Uterus (tissue), 2 donors: ENCODE measurements around the gene GOLGA7B.

Experiments
- POLR2A ChIP-seq, 2 donors: fragments of 450-650 bp; IDR thresholded peaks; one replicate each; pipeline ENCODE4 v1.6.1; 2016; ENCODE audit warnings: antibody characterized with exemption in 2 of 2, mild to moderate bottlenecking in 1 of 2, moderate library complexity in 1 of 2
- TF ChIP-seq, protein P1 (sequence below), 4 experiments: fragments of 200-600 bp in 2 of 4; fragments of 450-650 bp in 2 of 4; sonication (generic) in 2 of 4; IDR thresholded peaks; one replicate each; pipeline ENCODE4 v1.5.1; 2016 to 2019; ENCODE audit warnings: antibody characterized with exemption in 4 of 4, mild to moderate bottlenecking in 2 of 4, moderate library complexity in 1 of 4

GRCh38 chr10:97904576-97904975 lies 54.9 kb downstream of the GOLGA7B start:
- TF ChIP-seq, protein P1, sequence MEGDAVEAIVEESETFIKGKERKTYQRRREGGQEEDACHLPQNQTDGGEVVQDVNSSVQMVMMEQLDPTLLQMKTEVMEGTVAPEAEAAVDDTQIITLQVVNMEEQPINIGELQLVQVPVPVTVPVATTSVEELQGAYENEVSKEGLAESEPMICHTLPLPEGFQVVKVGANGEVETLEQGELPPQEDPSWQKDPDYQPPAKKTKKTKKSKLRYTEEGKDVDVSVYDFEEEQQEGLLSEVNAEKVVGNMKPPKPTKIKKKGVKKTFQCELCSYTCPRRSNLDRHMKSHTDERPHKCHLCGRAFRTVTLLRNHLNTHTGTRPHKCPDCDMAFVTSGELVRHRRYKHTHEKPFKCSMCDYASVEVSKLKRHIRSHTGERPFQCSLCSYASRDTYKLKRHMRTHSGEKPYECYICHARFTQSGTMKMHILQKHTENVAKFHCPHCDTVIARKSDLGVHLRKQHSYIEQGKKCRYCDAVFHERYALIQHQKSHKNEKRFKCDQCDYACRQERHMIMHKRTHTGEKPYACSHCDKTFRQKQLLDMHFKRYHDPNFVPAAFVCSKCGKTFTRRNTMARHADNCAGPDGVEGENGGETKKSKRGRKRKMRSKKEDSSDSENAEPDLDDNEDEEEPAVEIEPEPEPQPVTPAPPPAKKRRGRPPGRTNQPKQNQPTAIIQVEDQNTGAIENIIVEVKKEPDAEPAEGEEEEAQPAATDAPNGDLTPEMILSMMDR (IDR thresholded peaks at IDR 0.05): no peak
- no peak for TF ChIP-seq POLR2A (IDR thresholded peaks at IDR 0.05)
